GM21619 (cell line): ENCODE data around the gene COL9A2.
"Not testable (repeated sequence)": the region's sequence is repeated elsewhere in the genome, so short reads cannot be mapped to it uniquely, and the experiment has no call there.

Experiments
- ATAC-seq: cut with Tn5 transposase; IDR thresholded peaks from one replicate; pipeline ENCODE4 v1.9.1; 2021; ENCODE audit not compliant: unreplicated experiment

Gene COL9A2

GRCh38 chr1:40316595-40317393, at the start of gene COL9A2:
Gene COL9A2 (minus strand): TSS chr1:40317286. CDS start chr1:40317197, 89 bp downstream.
- peak; percentile 35 for ATAC-seq

DNA sequence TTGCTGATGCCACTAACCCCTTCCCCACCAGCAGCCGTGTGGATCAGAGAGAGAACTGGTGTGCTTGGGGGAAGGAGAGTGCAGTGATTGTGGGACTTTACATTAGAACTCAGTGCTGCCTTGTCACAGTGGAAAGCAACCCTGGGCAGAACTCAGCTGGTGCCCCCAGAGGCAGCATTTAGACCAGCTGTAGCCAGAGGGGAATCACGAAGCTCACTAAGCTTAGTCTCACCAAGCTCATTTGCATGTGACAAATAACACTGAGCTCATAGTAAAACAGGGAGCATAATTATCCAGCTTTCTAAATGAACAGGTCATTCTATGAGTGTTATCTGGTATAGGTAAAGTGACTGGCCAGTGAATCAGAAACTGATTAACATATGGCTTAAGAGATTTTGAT, 46.6 kb upstream of the COL9A2 start:
- peak; percentile 96 for ATAC-seq

GRCh38 chr1:40362699-40363098, 45.6 kb upstream of the COL9A2 start:
- ATAC-seq = no peak

DNA sequence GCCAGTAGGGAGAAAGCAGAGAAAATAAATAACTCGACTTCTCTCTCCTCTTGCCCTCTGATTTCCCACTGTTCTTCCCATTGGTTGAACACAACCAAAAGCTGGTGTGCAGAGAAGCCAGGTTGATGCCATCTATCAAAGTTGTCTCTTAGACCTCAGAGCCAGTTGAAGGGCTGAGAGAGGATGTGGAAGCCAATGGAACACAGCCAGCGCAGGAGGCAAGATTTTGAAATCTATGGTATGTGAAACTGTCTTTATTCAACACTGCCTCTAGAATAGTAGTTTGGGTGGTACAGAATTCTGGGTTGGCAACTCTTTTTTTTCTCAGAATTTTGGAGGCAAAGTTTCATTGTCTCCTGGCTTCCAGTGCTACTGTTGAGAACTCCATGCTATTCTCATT, 45.1 kb upstream of the COL9A2 start:
- no peak for ATAC-seq

- ATAC-seq = no peak
These were observed 44.6 kb upstream of the COL9A2 start for GRCh38 chr1:40361637-40362036.

GRCh38 chr1:40361201-40361600, 44.1 kb upstream of the COL9A2 start:
- no peak for ATAC-seq

DNA sequence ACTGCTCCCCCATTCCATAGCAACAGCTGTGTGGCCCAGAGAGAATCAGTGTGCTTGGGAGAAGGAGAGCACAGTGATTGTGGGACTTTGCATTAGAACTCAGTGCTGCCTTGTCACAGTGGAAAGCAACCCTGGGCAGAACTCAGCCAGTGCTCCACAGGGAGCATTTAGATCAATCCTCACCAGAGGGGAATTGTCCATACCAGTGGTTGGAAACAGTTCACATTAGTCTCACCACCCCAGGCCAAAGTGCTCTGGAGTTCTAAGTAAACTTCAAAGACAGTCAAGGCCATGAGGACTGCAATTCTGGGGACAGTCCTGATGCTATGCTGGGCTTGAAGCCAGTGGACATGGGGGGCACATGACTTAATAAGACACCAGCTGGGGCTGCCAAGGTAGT, 43.5 kb upstream of the COL9A2 start:
- ATAC-seq = no peak

- no peak for ATAC-seq
These were observed 40.5 kb upstream of the COL9A2 start for GRCh38 chr1:40357625-40358024.

DNA sequence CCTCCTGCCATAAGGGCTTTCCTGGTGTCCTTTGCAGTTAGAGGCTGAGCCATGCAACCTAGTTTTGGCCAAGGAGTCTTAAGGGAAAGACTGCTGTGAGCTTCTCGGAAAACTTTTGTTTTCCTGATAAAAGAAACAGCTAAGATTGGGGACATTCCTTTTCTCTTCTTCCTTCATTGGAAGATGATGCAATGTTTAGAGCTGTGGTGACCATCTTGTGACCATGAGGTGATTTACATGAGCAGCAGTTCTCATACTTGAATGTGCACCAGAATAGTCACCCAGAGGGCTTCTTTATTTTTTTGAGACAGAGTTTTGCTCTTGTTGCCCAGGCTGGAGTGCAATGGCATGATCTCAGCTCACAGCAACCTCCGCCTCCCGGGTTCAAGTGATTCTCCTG, 36.0 kb upstream of the COL9A2 start:
- no peak for ATAC-seq

- ATAC-seq = no peak
These were observed 35.0 kb upstream of the COL9A2 start for GRCh38 chr1:40352126-40352525.

- ATAC-seq = no peak
These were observed 34.0 kb upstream of the COL9A2 start for GRCh38 chr1:40351124-40351523.

DNA sequence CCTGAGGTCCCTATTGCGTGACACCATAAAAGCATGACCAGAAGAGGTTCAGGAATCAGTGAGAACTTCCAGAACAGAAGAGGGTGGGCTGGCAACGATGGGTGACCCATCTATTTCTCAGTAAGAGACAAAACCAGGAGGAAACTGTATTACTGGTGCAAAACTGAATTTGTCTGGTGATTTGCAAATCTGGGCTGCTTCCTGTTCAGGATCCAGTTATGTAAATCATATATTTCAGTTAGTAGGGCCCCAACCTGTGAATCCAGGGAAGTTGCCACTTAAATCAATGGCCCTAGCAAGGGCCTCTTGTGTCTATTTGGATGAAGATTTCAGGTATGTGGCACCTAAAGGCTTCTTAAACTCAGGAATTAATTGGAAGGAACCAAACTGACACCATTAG, 33.3 kb upstream of the COL9A2 start:
- ATAC-seq = no peak

- ATAC-seq = no peak
These were observed 27.5 kb upstream of the COL9A2 start for GRCh38 chr1:40344597-40344996.

- not testable (repeated sequence) for ATAC-seq
These were observed 25.3 kb upstream of the COL9A2 start for GRCh38 chr1:40342381-40342717.

GRCh38 chr1:40341491-40342380, 24.6 kb upstream of the COL9A2 start:
- no peak for ATAC-seq

DNA sequence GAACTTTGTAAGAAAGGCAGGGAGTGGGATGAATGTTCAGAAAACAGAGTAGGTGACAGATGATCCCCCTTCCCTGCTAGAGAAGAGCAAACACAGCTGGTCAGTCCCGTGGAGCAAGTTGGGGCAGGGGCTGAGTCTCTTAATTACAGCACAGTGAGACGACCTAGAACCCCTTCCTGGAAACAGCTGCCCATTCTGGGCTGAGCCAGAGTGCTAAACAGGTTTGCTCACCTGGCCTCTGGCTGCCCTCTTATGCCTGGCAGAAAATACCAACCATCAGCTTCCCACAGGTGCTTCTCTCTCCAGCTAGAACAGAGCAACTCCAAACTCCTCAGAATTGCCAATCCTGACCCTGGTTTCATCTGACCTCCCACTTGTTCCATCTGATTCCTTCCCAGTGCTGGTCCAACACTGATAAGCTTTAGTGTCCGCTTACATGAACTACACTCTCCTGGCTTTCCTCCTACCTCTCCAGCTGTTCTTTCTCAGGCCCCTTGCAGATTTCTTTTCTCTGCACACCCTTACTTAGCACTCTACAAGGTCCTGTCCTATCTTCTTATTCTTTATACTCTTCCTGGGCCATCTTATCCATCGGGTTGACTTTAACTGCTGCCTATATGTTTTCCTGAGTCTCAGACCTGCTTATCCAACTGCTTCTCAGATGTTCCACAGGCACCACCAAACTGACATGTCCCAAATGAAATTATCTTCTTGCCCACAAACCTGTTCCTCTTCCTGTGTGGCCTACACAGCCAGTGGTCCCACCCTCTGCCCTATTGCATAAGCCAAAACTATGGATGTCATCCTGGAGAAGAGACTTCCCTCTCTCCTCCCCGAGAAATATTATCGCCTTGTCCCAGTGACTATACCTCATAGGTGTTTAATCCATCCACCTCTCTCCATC, 22.6 kb upstream of the COL9A2 start:
- no peak for ATAC-seq

DNA sequence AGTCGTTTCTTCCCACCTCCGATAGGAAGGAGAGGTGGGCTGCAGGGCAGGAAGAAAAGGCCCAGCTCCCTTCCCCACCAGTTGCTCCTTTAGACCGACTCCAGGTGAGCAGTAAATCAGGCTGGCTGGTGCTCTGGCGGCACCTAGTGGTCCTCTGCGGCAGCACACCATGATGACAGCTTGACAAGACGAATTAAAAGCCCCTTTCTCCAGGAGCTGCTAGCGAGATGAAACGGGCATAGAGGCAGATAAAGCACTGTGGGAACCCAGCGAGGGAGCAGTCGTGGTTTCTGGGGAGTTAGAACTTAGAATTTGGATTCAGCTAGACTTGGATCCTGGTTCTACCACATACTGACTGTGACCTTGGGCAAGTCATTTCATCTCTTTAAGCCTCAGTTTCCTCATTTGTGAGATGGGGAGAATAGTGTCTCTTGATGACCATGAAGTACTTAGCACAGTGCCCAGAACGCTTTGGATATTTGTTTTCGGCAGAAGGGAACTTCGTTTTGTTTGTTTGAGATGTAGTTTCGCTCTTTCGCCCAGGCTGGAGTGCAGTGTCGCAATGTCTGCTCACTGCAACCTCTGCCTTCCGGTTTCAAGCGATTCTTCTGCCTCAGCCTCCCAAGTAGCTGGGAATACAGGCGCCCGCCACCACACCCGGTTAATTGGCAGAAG, 21.8 kb upstream of the COL9A2 start:
- ATAC-seq = peak; percentile 53

DNA sequence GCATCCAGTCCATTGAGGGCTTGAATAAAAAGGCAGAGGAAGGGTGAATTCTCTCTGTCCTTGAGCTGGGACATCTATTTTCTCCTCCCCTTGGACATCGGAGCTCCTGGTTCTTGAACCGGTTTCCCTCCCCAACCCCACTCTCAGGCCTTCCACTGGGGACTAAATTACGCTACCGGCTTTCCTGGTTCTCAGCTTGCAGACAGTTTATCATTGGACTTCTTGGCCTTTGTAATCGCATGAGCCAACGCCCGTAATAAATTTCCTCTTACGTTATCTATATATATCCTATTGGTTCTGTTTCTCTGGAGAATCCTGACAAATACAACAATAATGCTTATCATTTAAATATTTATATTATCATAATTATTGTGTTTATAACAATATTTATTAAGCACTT, 20.4 kb upstream of the COL9A2 start:
- no peak for ATAC-seq

- ATAC-seq = no peak
These were observed 15.6 kb upstream of the COL9A2 start for GRCh38 chr1:40332695-40333094.

DNA sequence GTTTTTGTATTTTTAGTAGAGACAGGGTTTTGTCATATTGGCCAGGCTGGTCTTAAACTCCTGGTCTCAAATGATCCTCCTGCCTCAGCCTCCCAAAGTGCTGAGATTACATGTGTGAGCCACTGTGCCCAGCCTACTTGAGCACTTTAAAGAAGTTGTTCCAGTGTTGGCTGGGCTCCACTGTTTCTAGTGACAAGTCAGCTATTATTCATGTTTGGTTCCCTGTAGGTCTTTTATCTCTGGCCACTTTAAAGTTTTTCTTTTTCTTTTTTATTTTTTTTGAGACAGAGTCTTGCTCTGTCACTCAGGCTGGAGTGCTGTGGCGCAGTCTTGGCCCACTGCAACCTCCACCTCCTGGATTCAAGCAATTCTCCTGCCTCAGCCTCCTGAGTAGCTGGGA, 14.3 kb upstream of the COL9A2 start:
- not testable (repeated sequence) for ATAC-seq
